ENCODE measurements around the gene KIF26A.

The KIF26A gene

GRCh38 chr14:104135121-104135903, 3.1 kb upstream of the KIF26A start:
- no peak overlapping the region for H3K27ac ChIP-seq
- H3K4me3 ChIP-seq, result peak overlapping the region; percentile 67
- no peak for DNase-seq (ENCODE audit: low spot score)
- TF ChIP-seq CTCF (IDR thresholded peaks at IDR 0.05), result no peak

- no peak for TF ChIP-seq CTCF (IDR thresholded peaks at IDR 0.05)
- Histone ChIP-seq H3K27ac (no peak overlapping the region), H3K4me3 (peak overlapping the region; percentile 67)
- no peak for DNase-seq (ENCODE audit: low spot score)
These were observed 2.4 kb upstream of the KIF26A start for GRCh38 chr14:104135904-104136471.

- no peak for DNase-seq (ENCODE audit: low spot score)
- Histone ChIP-seq H3K27ac (no peak overlapping the region), H3K4me3 (peak overlapping the region; percentile 67)
- TF ChIP-seq CTCF (IDR thresholded peaks at IDR 0.05), result no peak
These were observed 1.7 kb upstream of the KIF26A start for GRCh38 chr14:104136472-104137296.

GRCh38 chr14:104137297-104138097, 890 bp upstream of the KIF26A start:
- Histone ChIP-seq H3K4me3 (peak overlapping the region; percentile 67), H3K27ac (no peak overlapping the region)
- no peak for DNase-seq (ENCODE audit: low spot score)
- TF ChIP-seq CTCF (IDR thresholded peaks at IDR 0.05), result peak; percentile 85

GRCh38 chr14:104138718-104139459, 502 bp downstream of the KIF26A start:
- DNase-seq (ENCODE audit: low spot score), result no peak

More at GRCh38 chr14:104138718-104139459, 502 bp downstream of the KIF26A start:
- TF ChIP-seq CTCF (IDR thresholded peaks at IDR 0.05), result no peak
- Histone ChIP-seq H3K4me3 (peak overlapping the region; percentile 67), H3K27ac (peak overlapping the region in 1 of 2 donors; percentile 4)
